Measurements from ENCODE around the gene RHBDF2. TPM values are rescaled to one million over a fixed set of nuclear protein-coding genes. Genes with fewer than 3 reads are reported as not detected.

Gene RHBDF2
- total and polyA plus RNA-seq, 3 donors from 2014 or later, result 9.7 to 30.2 (median 26.3) TPM

- Histone ChIP-seq H3K4me3 (no peak overlapping the region), H3K9me3 (no peaks in the 10 kb centered on the region), H3K36me3 (ENCODE audit: low read depth, missing control alignments) (no peaks in the 10 kb centered on the region), H3K4me1 (no peaks in the 10 kb centered on the region), H3K27ac (no peak overlapping the region), H3K27me3 (no peaks in the 10 kb centered on the region)
- TF ChIP-seq CTCF (IDR thresholded peaks at IDR 0.05), result no peak
- TF ChIP-seq POLR2A (IDR thresholded peaks at IDR 0.05), result no peak
- intact Hi-C loops (cut with DNase I; ENCODE audit: low total_unique reads), result no loop called here
- DNase-seq, result no peak
- 98 to 100% methylated on average over 4 to 11 of the region's 11 CpGs for WGBS, 2 donors
Observed at GRCh38 chr17:76472726-76473125, 28.5 kb downstream of the RHBDF2 start.

DNA sequence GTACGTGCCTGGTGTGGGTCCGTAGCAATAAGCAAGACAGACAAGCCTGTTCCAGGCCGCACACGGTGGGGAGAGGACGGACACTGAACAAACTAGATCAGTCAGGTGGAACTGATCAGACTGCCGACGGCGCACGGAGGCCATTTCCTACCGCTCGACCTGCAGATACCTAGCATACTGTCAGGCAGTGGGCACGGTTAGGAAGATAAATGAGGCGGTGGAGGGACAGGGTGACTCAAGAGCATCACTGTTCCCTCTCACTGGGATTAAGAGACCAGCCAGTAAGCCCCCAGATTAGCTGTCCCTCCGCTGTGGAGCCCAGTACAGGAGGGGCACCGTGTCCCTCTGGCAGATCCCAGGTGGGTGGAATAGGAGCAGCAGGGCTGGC, 29.0 kb downstream of the RHBDF2 start:
- H3K9me3 ChIP-seq, result no peaks in the 10 kb centered on the region
- H3K4me3 ChIP-seq, result no peak overlapping the region
- no peak overlapping the region for H3K27ac ChIP-seq
- DNase-seq, result no peak
- WGBS, 2 donors, result 94 to 96% methylated on average over 14 to 15 of the region's 15 CpGs
- H3K36me3 ChIP-seq (ENCODE audit: low read depth, missing control alignments), result no peaks in the 10 kb centered on the region
- TF ChIP-seq POLR2A (IDR thresholded peaks at IDR 0.05) (no peak), CTCF (IDR thresholded peaks at IDR 0.05) (no peak)
- intact Hi-C loops (cut with DNase I; ENCODE audit: low total_unique reads), result no loop called here
- no peaks in the 10 kb centered on the region for H3K27me3 ChIP-seq
- H3K4me1 ChIP-seq, result no peaks in the 10 kb centered on the region

GRCh38 chr17:76471498-76472257, 29.5 kb downstream of the RHBDF2 start:
- WGBS, 2 donors, result 89 to 94% methylated on average over 27 to 35 of the region's 35 CpGs

GRCh38 chr17:76469991-76470739, 31.1 kb downstream of the RHBDF2 start:
- intact Hi-C loops (cut with DNase I; ENCODE audit: low total_unique reads), result loop anchor here (5.0 kb wide), 1 partner anchor 37 kb away; no protein-coding TSS in a partner anchor
- no peaks in the 10 kb centered on the region for H3K27me3 ChIP-seq
- TF ChIP-seq CTCF (IDR thresholded peaks at IDR 0.05) (no peak), POLR2A (IDR thresholded peaks at IDR 0.05) (no peak)
- DNase-seq, result no peak
- H3K27ac ChIP-seq, result no peak overlapping the region
- H3K4me3 ChIP-seq, result no peak overlapping the region
- H3K9me3 ChIP-seq, result no peaks in the 10 kb centered on the region
- WGBS, 2 donors, result 90 to 91% methylated on average over 6 to 13 of the region's 13 CpGs
- H3K4me1 ChIP-seq, result no peaks in the 10 kb centered on the region
- no peaks in the 10 kb centered on the region for H3K36me3 ChIP-seq (ENCODE audit: low read depth, missing control alignments)

More at GRCh38 chr17:76471498-76472257, 29.5 kb downstream of the RHBDF2 start:
- Histone ChIP-seq H3K36me3 (ENCODE audit: low read depth, missing control alignments) (no peaks in the 10 kb centered on the region), H3K9me3 (no peaks in the 10 kb centered on the region), H3K27me3 (no peaks in the 10 kb centered on the region), H3K4me1 (no peaks in the 10 kb centered on the region), H3K27ac (no peak overlapping the region), H3K4me3 (no peak overlapping the region)
- no peak for TF ChIP-seq CTCF (IDR thresholded peaks at IDR 0.05)
- no peak for TF ChIP-seq POLR2A (IDR thresholded peaks at IDR 0.05)
- intact Hi-C loops (cut with DNase I; ENCODE audit: low total_unique reads), result no loop called here
- DNase-seq, result no peak

Data from testis (tissue), 3 donors.